Stimulated activated naive B cell treated with anti-CD40 and anti-IgM and Interleukin-4, amounts not matched to agents 10 μg/mL and 1 μg/mL and 100 μg/mL, for 72 hours (primary cell): ENCODE measurements around the gene POU4F2.
"Not testable (repeated sequence)": the region's sequence is repeated elsewhere in the genome, so short reads cannot be mapped to it uniquely, and the experiment has no call there.

Source experiments
- ATAC-seq, 2 donors: fragments of 150-1000 bp; cut with Tn5 transposase; replicated peaks; 2 replicates each; pipeline ENCODE4 v1.10.0; 2021; ENCODE audit warnings: moderate library complexity in 1 of 2
- DNase-seq: peaks from one replicate; pipeline ENCODE4 v3.0.0; 2021
- H3K27ac Mint-ChIP-seq: one replicate; pipeline ENCODE4 v1.8.0; 2022; ENCODE audit warnings: mild to moderate bottlenecking, mixed read lengths
- H3K27me3 Mint-ChIP-seq, 2 donors: one replicate each; pipeline ENCODE4 v1.8.0; 2022; ENCODE audit warnings: mixed read lengths in 2 of 2
- H3K36me3 Mint-ChIP-seq, 2 donors: one replicate each; pipeline ENCODE4 v1.8.0; 2022; ENCODE audit warnings: mixed read lengths in 2 of 2, mild to moderate bottlenecking in 1 of 2
- H3K4me1 Mint-ChIP-seq, 2 donors: one replicate each; pipeline ENCODE4 v1.8.0; 2022; ENCODE audit warnings: mixed read lengths in 2 of 2, mild to moderate bottlenecking in 1 of 2
- H3K4me3 Mint-ChIP-seq, 2 donors: one replicate each; pipeline ENCODE4 v1.8.0; 2022; ENCODE audit warnings: mild to moderate bottlenecking in 2 of 2, mixed read lengths in 2 of 2, moderate library complexity in 1 of 2
- H3K9me3 Mint-ChIP-seq, 2 donors: one replicate each; pipeline ENCODE4 v1.8.0; 2022; ENCODE audit warnings: mixed read lengths in 2 of 2, mild to moderate bottlenecking in 1 of 2

POU4F2 gene

DNA sequence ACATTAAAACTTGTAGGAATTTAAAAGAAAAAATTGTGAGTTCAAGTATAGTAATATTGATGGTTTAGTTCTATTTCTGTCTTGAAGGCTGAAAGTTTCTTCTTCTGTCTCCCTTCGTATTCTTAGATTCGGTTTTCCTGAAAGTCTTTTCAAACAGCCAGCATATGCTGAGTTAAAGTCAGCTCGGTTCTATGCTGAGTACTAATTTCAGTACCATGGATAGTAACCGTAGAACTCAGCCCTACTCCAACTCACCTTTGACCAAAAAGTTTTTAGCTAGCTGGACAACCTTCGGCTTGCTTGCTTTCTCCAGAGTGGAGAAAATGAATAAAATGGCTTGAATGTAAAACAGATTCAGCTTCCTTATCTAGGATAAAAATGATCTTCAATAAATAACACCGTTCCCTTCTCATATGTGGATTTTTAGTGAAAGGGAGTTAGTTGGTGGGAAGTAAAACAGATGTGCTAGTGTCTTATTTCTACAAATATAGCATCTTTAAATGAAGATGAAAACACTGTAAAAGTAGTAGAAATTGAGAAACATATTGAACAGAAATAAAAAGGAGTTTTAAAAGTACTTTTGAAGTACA lies 5.2 kb downstream of the POU4F2 start:
- no peak for DNase-seq
- peaks cover 66 to 86% of the 10 kb centered on the region in 2 donors for H3K27me3 Mint-ChIP-seq
- no peaks in the 10 kb centered on the region for H3K9me3 Mint-ChIP-seq
- H3K36me3 Mint-ChIP-seq: peaks cover 4 to 6% of the 10 kb centered on the region in 2 donors
- no peak for ATAC-seq
- H3K4me3 Mint-ChIP-seq: no peak overlapping the region
- H3K27ac Mint-ChIP-seq: no peak overlapping the region
- peaks cover 7 to 17% of the 10 kb centered on the region in 2 donors for H3K4me1 Mint-ChIP-seq

- peaks cover 0 to 1% of the 10 kb centered on the region in 2 donors for H3K4me1 Mint-ChIP-seq
- no peak overlapping the region for H3K4me3 Mint-ChIP-seq
- H3K36me3 Mint-ChIP-seq: no peaks in the 10 kb centered on the region
- DNase-seq: no peak
- H3K27ac Mint-ChIP-seq: no peak overlapping the region
- peaks cover 66 to 88% of the 10 kb centered on the region in 2 donors for H3K27me3 Mint-ChIP-seq
- no peak for ATAC-seq
- no peaks in the 10 kb centered on the region for H3K9me3 Mint-ChIP-seq
Measured at GRCh38 chr4:146645921-146646320, 7.2 kb downstream of the POU4F2 start.

GRCh38 chr4:146646593-146647325 lies 8.1 kb downstream of the POU4F2 start:
- ATAC-seq (no peak), DNase-seq (no peak)
- no peaks in the 10 kb centered on the region for H3K9me3 Mint-ChIP-seq
- peaks cover 69 to 88% of the 10 kb centered on the region in 2 donors for H3K27me3 Mint-ChIP-seq
- H3K4me1 Mint-ChIP-seq: no peaks in the 10 kb centered on the region
- no peaks in the 10 kb centered on the region for H3K36me3 Mint-ChIP-seq
- H3K4me3 Mint-ChIP-seq: no peak overlapping the region
- H3K27ac Mint-ChIP-seq: no peak overlapping the region

GRCh38 chr4:146647615-146648460 lies 9.1 kb downstream of the POU4F2 start:
- H3K27me3 Mint-ChIP-seq: peaks cover 76 to 88% of the 10 kb centered on the region in 2 donors
- no peak for ATAC-seq
- no peak for DNase-seq
- H3K4me3 Mint-ChIP-seq: no peak overlapping the region
- no peak overlapping the region for H3K27ac Mint-ChIP-seq
- H3K36me3 Mint-ChIP-seq: no peaks in the 10 kb centered on the region
- no peaks in the 10 kb centered on the region for H3K9me3 Mint-ChIP-seq
- H3K4me1 Mint-ChIP-seq: no peaks in the 10 kb centered on the region

- no peak for DNase-seq
- H3K27ac Mint-ChIP-seq: no peak overlapping the region
- no peaks in the 10 kb centered on the region for H3K4me1 Mint-ChIP-seq
- no peaks in the 10 kb centered on the region for H3K9me3 Mint-ChIP-seq
- H3K27me3 Mint-ChIP-seq: peaks cover 77 to 88% of the 10 kb centered on the region in 2 donors
- H3K4me3 Mint-ChIP-seq: no peak overlapping the region
- no peaks in the 10 kb centered on the region for H3K36me3 Mint-ChIP-seq
- ATAC-seq: no peak
Measured at GRCh38 chr4:146648461-146648783, 9.7 kb downstream of the POU4F2 start.

DNA sequence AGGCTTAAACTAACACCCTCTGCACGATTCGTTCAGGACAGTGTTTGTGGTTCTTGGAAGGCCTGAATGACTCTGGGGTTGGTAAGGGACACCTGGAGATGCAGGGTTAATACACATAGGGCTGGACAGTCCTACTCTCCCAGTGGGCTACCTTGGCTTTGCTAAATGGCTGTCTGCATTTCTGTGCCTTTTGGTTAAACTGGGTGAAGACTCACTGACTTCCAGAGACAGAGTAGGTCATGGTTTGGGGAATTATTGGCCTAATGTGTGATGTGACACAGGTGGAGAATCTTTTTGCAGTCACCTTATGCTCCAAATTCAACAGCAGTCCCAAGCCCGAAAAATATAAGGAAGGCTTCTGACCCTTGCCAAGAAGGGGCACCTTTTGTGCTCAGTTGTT lies 10.5 kb downstream of the POU4F2 start:
- ATAC-seq (no peak), DNase-seq (no peak)
- Mint-ChIP-seq H3K4me3 (no peak overlapping the region), H3K36me3 (no peaks in the 10 kb centered on the region), H3K27ac (no peak overlapping the region), H3K27me3 (peaks cover 74 to 88% of the 10 kb centered on the region in 2 donors), H3K9me3 (no peaks in the 10 kb centered on the region), H3K4me1 (peaks cover 0 to 1% of the 10 kb centered on the region in 2 donors)

DNA sequence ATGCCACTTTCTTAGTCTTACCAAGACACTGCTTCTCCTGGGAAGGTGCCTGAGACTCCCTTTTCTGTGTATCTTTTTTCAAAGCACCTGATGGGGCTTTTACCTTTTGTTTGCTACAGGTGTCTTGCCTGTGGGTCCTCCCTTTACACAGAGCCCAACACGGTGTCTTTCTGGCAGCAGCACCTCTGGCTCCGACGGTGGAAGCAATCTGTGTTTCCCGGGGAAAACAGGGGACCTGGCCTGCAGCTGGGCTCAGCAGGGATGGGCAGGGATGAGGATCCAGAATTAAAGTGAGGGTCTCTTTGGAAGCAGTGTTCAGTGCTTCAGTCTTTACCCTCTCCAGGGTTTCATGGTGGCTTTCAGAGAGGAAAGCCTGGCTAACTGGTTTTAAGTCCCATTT lies 11.3 kb downstream of the POU4F2 start:
- Mint-ChIP-seq H3K4me1 (peaks cover 4 to 8% of the 10 kb centered on the region in 2 donors), H3K36me3 (no peaks in the 10 kb centered on the region), H3K27ac (no peak overlapping the region), H3K4me3 (no peak overlapping the region), H3K9me3 (no peaks in the 10 kb centered on the region), H3K27me3 (peaks cover 72 to 95% of the 10 kb centered on the region in 2 donors)
- ATAC-seq: no peak
- DNase-seq: no peak

GRCh38 chr4:146654687-146655520 lies 16.2 kb downstream of the POU4F2 start:
- H3K9me3 Mint-ChIP-seq: no peaks in the 10 kb centered on the region
- peaks cover 4 to 14% of the 10 kb centered on the region in 2 donors for H3K4me1 Mint-ChIP-seq
- H3K36me3 Mint-ChIP-seq: no peaks in the 10 kb centered on the region
- peak overlapping the region; percentile 70 to 76 for H3K4me3 Mint-ChIP-seq
- H3K27me3 Mint-ChIP-seq: peaks cover 66 to 80% of the 10 kb centered on the region in 2 donors
- ATAC-seq (no peak), DNase-seq (no peak)
- no peak overlapping the region for H3K27ac Mint-ChIP-seq

- ATAC-seq (no peak), DNase-seq (no peak)
- Mint-ChIP-seq H3K4me3 (peak overlapping the region in 1 of 2 donors; percentile 76), H3K9me3 (no peaks in the 10 kb centered on the region), H3K27ac (no peak overlapping the region), H3K4me1 (peaks cover 4 to 14% of the 10 kb centered on the region in 2 donors), H3K36me3 (no peaks in the 10 kb centered on the region), H3K27me3 (peaks cover 63 to 74% of the 10 kb centered on the region in 2 donors)
Measured at GRCh38 chr4:146655521-146655856, 16.8 kb downstream of the POU4F2 start.

DNA sequence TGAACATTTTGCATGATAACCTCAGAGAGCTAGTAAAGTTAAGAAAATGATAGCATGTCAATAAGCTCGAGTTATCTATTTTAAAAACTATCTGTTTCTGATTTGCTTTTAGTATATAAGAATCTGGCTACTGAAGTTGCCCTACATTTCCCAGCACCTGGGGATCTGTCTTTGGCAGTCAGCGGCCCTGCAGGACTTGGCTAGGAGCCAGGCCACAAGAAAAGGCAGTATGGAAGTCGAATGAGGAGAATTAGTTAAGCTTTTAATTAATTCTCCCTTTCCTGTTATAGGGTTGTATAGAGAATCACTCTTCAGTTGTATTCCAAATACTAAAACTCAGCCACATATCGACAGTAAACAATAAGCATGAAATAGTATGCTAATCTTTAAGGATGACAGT lies 22.7 kb downstream of the POU4F2 start:
- Mint-ChIP-seq H3K27me3 (peaks cover 16% of the 10 kb centered on the region in 2 donors), H3K36me3 (peaks cover 0 to 2% of the 10 kb centered on the region in 2 donors), H3K4me3 (no peak overlapping the region), H3K4me1 (no peaks in the 10 kb centered on the region), H3K9me3 (peaks cover 4 to 5% of the 10 kb centered on the region in 2 donors), H3K27ac (no peak overlapping the region)
- no peak for DNase-seq
- no peak for ATAC-seq

DNA sequence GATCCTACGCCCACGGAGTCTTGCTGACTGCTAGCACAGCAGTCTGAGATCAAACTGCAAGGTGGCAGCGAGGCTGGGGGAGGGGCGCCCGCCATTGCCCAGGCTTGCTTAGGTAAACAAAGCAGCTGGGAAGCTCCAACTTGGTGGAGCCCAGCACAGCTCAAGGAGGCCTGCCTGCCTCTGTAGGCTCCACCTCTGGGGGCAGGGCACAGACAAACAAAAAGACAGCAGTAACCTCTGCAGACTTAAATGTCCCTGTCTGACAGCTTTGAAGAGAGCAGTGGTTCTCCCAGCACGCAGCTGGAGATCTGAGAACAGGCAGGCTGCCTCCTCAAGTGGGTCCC lies 25.2 kb downstream of the POU4F2 start:
- H3K27ac Mint-ChIP-seq, H3K27me3 Mint-ChIP-seq, H3K4me3 Mint-ChIP-seq, ATAC-seq, H3K9me3 Mint-ChIP-seq, H3K4me1 Mint-ChIP-seq, H3K36me3 Mint-ChIP-seq, DNase-seq: not testable (repeated sequence)

DNA sequence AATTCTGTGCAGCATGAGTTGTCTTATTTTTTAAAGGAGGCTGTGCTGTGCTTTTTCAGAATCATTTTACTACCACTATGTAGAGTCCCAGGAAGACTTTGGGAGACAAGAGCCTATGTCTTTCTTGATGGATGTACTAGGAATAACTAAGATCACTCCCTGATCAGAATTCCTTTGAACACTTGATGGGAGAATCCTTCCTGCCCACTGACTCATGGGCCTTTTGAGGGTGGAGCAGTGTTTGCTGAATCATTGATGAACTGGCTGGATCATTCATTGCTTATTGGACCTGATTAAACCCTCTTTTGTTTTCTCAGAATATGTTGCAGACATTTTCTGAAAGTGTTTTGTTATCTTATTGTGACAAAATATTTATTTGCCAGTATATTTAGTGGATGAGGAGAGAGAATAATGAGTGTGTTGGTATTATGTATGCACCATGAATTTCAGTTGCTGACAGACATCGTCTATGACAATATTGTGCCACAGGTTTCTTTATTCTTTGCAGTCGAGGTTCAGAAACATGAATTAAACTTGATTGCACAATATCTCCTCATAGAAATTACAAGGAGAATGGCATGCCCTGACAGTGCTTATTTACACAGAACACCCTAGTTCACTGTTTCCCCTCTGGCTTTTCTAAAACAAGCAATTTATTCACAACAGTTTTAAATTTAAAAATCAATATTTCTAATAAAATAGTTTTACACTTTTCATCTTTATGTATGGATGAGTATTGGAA lies 36.3 kb downstream of the POU4F2 start:
- Mint-ChIP-seq H3K4me3 (no peak overlapping the region), H3K9me3 (peaks cover 6 to 11% of the 10 kb centered on the region in 2 donors), H3K27me3 (peaks cover 0 to 4% of the 10 kb centered on the region in 2 donors), H3K4me1 (no peaks in the 10 kb centered on the region), H3K36me3 (peaks cover 0 to 2% of the 10 kb centered on the region in 2 donors), H3K27ac (no peak overlapping the region)
- no peak for ATAC-seq
- no peak for DNase-seq
